MCF 10A (cell line): ENCODE data around the gene ABHD12. TPM values are rescaled to one million over a fixed set of nuclear protein-coding genes. Genes with fewer than 3 reads are reported as not detected.

Experiments used
- BruUV-seq: library from RNA; stranded (reverse); fragments of 400-500 nt; replicated peaks from 2 replicates; lab custom pipeline; 2021; lab: Mats Ljungman, UMichigan
- CTCF ChIA-PET: fragments of 300-600 bp; sonication (Branson Sonifier 250); formaldehyde crosslinking; extraction: SDS; loops from one replicate; lab custom pipeline; 2021; ENCODE audit warnings: antibody characterized with exemption, inconsistent platforms; lab: Yijun Ruan, JAX
- POLR2A ChIA-PET: fragments of 300-600, 350-650 bp; sonication (Branson Sonifier 250); formaldehyde crosslinking; extraction: SDS; loops from one replicate; lab custom pipeline; 2020; ENCODE audit warnings: antibody characterized with exemption, inconsistent platforms; lab: Yijun Ruan, JAX
- DNase-seq: peaks from one replicate; pipeline ENCODE4 v3.0.0-alpha.2; 2018; ENCODE audit not compliant: unreplicated experiment
- H3K27ac Mint-ChIP-seq: one replicate; pipeline ENCODE4 v1.8.0; 2022; ENCODE audit warnings: mild to moderate bottlenecking, low read depth, mixed read lengths; ENCODE audit not compliant: unreplicated experiment
- H3K27me3 Mint-ChIP-seq: one replicate; pipeline ENCODE4 v1.8.0; 2022; ENCODE audit warnings: mixed read lengths; ENCODE audit not compliant: insufficient read depth, unreplicated experiment
- H3K36me3 Mint-ChIP-seq: one replicate; pipeline ENCODE4 v1.8.0; 2022; ENCODE audit warnings: mild to moderate bottlenecking, moderate library complexity, mixed read lengths; ENCODE audit not compliant: insufficient read depth, unreplicated experiment
- H3K4me1 Mint-ChIP-seq: one replicate; pipeline ENCODE4 v1.8.0; 2022; ENCODE audit warnings: mixed read lengths; ENCODE audit not compliant: insufficient read depth, unreplicated experiment
- H3K4me3 Mint-ChIP-seq: one replicate; pipeline ENCODE4 v1.8.0; 2022; ENCODE audit warnings: mild to moderate bottlenecking, moderate library complexity, mixed read lengths; ENCODE audit not compliant: unreplicated experiment
- H3K9me3 Mint-ChIP-seq: one replicate; pipeline ENCODE4 v1.8.0; 2022; ENCODE audit warnings: mixed read lengths; ENCODE audit not compliant: unreplicated experiment
- CTCF ChIP-seq: fragments of 200-600 bp; IDR thresholded peaks from one replicate; pipeline ENCODE4 v1.8.0; 2022; ENCODE audit warnings: antibody characterized with exemption, mild to moderate bottlenecking; ENCODE audit not compliant: unreplicated experiment
- intact Hi-C: fragments of 100-400 bp; cut with micrococcal nuclease; formaldehyde crosslinking; loops from 2 replicates; pipeline ENCODE4 v1.14.1; 2022
- total RNA-seq: library from RNA; stranded (reverse); gene quantifications from 2 replicates; pipeline ENCODE4 v1.2.3, GENCODE V29; 2022

The ABHD12 gene
- total RNA-seq, 1 experiment from 2014 or later, result 18.6 TPM

GRCh38 chr20:25288291-25289181, 102.1 kb downstream of the ABHD12 start:
- CTCF ChIA-PET, result interaction anchor here (0.6 to 2.2 kb wide), 5 partner anchors 13 to 1808 kb away, joined by 3 to 7 read pairs (median 3); no protein-coding TSS in a partner anchor
- H3K4me3 Mint-ChIP-seq, result no peak overlapping the region
- peaks cover 100% of the 10 kb centered on the region for H3K36me3 Mint-ChIP-seq
- no peaks in the 10 kb centered on the region for H3K9me3 Mint-ChIP-seq
- POLR2A ChIA-PET, result interaction anchor here (0.6 to 2.2 kb wide), 3 partner anchors 12 to 118 kb away, joined by 3 to 7 read pairs (median 3); partner anchors contain the start of gene ENTPD6
- BruUV-seq, result no TSS peak
- no peak for DNase-seq
- intact Hi-C loops, result no loop called here
- peak overlapping the region; percentile 58 for H3K27ac Mint-ChIP-seq
- peaks cover 15% of the 10 kb centered on the region for H3K4me1 Mint-ChIP-seq
- no peaks in the 10 kb centered on the region for H3K27me3 Mint-ChIP-seq
- TF ChIP-seq CTCF, result no peak

DNA sequence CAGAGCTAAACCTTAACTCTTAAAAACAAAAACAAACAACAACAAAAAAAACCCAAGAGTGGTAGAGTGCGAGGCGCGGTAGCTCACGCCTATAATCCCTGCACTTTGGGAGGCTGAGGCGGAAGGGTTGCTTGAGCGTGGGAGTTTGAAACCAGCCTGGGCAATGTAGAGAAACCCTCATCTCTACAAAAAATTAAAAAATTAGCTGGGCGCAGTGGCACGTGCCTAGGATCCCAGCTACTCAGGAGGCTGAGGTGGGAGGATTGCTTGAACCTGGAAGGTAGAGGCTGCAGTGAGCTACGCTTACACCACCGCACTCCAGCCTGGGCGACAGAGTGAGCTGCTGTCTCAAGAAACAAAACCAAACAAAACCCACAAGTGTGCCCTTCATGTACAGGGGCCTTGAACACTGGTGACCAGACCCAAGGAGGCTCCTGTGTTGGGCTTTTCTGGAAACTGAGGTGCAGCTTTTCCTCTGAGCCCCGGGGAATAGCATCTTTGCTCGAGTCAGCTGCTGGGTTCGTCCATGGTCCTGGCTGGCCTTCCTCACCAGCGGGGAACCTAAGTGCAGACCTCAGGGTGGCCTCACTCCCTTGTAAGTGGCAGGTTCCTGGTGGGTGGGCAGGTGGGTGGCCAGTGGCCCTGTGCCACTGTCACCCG, 102.9 kb downstream of the ABHD12 start:
- Mint-ChIP-seq H3K27me3 (no peaks in the 10 kb centered on the region), H3K4me3 (no peak overlapping the region), H3K27ac (no peak overlapping the region), H3K4me1 (peaks cover 9% of the 10 kb centered on the region), H3K36me3 (peaks cover 100% of the 10 kb centered on the region), H3K9me3 (no peaks in the 10 kb centered on the region)
- POLR2A ChIA-PET, result interaction anchor here (0.6 to 2.2 kb wide), 5 partner anchors 8 to 563 kb away, joined by 3 to 7 read pairs (median 4); partner anchors contain the start of gene ENTPD6
- CTCF ChIA-PET, result interaction anchor here (0.6 to 2.2 kb wide), 3 partner anchors 21 to 112 kb away, joined by 3 to 7 read pairs (median 5); no protein-coding TSS in a partner anchor
- TF ChIP-seq CTCF, result no peak
- BruUV-seq, result TSS peak; percentile 2
- no peak for DNase-seq
- intact Hi-C loops, result no loop called here

DNA sequence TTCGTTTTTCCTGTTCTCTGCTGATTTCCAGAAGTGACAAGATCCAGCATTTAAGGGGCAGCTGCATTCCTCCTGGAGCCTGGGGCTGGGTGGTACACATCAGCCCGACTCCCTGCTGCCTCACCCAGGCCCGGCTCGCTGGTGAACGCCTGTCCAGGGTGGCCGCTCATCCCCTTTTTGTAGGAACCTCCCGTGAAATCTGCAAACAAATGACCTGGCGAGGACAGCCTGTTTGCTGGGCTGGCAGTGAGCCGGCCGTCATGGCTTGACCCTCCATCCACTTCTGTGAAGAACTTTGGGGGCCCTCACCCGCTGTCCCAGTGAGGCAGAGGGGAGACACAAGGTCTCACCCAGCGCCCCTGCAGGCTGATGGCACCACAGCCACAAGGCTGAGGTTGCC, 103.7 kb downstream of the ABHD12 start:
- no peak overlapping the region for H3K27ac Mint-ChIP-seq
- no peak overlapping the region for H3K4me3 Mint-ChIP-seq
- intact Hi-C loops, result no loop called here
- ChIA-PET CTCF (interaction anchor here (0.6 to 1.0 kb wide), 2 partner anchors 16 to 269 kb away, joined by 3 to 4 read pairs; no protein-coding TSS in a partner anchor), POLR2A (interaction anchor here (0.9 to 1.3 kb wide), 2 partner anchors 9 to 101 kb away, joined by 3 to 4 read pairs; no protein-coding TSS in a partner anchor)
- TF ChIP-seq CTCF, result no peak
- DNase-seq, result no peak
- BruUV-seq, result no TSS peak
- peaks cover 9% of the 10 kb centered on the region for H3K4me1 Mint-ChIP-seq
- no peaks in the 10 kb centered on the region for H3K9me3 Mint-ChIP-seq
- H3K36me3 Mint-ChIP-seq, result peaks cover 100% of the 10 kb centered on the region
- no peaks in the 10 kb centered on the region for H3K27me3 Mint-ChIP-seq
